ENCODE measurements around the gene CRELD2.
A peak's percentile ranks its signal among the peaks of the same experiment; 100 is the strongest.

Gene CRELD2, protein sequence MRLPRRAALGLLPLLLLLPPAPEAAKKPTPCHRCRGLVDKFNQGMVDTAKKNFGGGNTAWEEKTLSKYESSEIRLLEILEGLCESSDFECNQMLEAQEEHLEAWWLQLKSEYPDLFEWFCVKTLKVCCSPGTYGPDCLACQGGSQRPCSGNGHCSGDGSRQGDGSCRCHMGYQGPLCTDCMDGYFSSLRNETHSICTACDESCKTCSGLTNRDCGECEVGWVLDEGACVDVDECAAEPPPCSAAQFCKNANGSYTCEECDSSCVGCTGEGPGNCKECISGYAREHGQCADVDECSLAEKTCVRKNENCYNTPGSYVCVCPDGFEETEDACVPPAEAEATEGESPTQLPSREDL

DNA sequence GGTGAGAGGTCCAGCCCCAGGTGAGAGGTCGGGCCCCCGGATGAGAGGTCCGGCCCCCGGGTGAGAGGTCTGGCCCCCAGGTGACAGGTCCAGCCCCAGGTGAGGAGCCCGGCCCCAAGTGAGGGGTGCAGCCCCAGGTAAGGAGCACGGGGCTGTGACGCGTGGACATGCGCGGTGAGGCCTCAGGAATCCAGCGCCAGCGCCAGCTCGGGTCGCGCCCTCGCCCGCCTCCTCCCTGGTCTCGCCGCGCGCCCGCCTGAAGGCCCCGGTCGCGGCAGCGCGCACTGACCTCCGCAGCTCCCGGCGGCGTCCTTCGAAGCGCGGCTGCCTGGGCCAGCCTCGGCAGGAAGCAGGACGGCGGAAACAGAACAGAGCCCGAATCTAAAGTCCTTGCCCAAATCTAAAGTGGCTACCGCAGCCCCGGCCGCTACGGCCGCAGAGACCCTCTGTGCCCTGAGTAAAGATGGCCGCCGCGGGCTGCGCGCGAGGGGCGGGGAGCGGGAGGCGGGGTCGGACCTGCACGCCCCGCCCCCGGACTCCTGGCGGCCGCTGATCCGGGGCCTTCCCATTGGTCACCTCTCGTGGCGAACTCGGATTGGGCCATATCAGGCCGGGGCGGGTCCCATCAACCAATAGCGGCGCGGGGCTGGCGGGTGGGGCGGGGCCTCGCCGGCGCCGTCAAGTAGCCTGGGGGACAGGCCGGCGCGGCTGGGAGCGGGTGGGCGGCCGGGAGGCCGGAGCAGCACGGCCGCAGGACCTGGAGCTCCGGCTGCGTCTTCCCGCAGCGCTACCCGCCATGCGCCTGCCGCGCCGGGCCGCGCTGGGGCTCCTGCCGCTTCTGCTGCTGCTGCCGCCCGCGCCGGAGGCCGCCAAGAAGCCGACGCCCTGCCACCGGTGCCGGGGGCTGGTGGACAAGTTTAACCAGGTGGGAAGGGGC lies at the start of gene CRELD2, which contains the start of gene ALG12:
CRELD2 (plus strand) TSS at position 661 of the 937 bp plus-strand sequence; CDS start at position 797, 136 bp downstream.
ALG12 (minus strand) TSS at position 465 of the 937 bp plus-strand sequence. CDS start 4,673 bp downstream, outside the sequence.
- peak; percentile 96 for DNase-seq

DNA sequence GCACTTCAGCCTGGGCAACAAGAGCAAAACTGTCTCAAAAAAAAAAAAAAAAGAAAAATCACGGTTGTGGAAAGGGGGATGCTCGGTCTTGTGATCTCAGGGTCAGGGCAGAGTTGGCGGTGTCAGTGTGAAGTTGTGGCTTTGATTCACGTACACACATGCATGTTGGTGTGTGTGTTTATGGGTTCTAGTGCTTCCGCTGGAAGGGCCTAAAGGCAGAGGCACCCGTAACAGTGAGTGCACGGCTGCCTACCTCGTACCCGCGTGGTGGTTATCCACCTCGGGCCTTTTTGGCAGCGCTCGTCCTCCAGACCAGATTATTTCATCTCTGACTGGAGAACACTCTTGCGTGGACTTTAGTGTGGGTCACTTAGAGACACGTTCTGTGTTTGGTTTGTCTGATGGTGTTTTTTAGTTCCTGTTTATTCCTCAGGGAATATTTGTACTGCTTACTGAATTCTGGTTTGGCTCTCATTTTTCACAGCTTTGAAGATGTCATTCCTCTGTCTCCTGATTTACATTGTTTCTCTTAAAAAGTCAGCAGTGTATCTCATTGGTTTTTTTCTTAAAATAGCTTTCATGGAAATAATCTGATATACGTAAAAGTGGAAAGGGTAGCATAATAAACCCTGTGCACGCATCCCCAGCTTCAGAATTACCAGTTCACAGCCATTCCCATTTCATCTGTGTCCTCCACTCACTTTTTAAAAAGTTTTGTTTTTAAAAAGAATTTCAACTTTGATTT lies 49.2 kb upstream of the CRELD2 start:
- no peak for DNase-seq

DNA sequence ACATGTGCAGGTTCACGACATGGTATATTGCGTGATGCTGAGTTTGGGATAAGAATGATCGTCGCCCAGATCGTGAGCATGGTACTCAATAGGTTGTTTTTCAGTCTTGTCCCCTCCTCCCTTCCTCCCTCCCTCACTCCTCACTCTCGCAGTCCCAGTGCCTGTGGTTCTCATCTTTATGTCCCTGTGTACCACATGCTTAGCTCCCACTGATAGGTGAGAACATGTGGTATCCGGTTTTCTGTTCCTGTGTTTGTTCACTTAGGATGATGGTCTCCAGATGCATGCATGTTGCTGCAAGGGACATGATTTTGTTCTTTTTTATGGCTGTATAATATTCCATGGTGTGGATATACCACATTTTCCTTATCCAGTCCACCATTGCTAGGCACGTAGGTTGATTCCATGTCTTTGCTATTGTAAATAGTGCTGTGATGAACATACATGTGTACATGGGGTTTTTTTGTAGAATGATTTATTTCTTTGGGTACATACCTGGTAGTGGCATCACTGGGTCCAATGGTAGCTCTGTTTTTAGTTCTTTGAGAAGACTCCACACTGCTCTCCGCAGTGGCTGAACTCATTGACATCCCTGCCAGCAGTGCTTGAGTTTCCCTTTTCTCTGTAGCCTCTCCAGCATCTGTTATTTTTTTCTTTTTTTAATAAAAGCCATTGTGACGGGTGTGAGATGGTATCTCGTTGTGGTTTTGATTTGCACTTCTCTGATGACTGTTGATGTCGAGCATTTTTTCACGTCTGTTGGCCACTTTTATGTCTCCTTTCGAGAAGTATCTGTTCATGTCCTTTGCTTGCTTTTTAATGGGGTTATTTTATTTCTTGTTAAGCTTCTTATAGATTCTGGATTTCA lies 48.4 kb upstream of the CRELD2 start:
- peak; percentile 22 for DNase-seq

DNA sequence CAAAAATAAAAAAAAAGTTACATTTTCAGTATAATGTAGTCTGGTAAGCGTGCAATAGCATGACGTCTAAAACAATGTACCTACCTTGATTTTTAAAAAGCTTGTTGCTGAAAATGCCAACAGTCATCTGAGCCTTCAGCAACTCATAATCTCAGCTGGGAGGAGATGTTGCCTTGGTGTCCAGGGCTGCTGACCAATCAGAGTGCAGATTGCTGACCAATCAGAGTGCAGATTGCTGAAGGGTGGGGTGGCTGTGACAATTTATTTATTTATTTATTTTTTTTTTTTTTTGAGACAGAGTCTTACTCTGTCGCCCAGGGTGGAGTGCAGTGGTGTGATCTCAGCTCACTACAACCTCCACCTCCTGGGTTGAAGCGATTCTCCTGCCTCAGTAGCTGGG lies 47.0 kb upstream of the CRELD2 start:
- no peak for DNase-seq

DNA sequence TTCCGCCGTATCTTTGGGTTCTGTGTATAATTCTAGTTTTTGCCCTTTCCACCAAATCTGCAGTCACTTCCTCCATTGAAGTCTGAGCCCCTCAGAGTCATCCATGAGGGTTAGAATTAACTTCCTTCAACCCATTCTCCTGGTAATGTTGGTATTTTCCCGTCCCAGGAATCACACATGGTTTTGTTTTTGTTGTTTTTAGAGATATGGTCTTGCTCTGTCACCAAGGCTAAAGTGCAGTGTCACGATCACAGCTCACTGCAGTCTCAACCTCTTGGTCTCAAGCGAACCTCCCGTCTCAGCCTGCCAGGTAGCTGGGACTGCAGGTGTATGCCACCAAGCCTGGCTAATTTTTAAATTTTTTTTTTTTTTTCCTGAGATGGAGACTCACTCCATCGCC lies 46.1 kb upstream of the CRELD2 start:
- DNase-seq = no peak

DNA sequence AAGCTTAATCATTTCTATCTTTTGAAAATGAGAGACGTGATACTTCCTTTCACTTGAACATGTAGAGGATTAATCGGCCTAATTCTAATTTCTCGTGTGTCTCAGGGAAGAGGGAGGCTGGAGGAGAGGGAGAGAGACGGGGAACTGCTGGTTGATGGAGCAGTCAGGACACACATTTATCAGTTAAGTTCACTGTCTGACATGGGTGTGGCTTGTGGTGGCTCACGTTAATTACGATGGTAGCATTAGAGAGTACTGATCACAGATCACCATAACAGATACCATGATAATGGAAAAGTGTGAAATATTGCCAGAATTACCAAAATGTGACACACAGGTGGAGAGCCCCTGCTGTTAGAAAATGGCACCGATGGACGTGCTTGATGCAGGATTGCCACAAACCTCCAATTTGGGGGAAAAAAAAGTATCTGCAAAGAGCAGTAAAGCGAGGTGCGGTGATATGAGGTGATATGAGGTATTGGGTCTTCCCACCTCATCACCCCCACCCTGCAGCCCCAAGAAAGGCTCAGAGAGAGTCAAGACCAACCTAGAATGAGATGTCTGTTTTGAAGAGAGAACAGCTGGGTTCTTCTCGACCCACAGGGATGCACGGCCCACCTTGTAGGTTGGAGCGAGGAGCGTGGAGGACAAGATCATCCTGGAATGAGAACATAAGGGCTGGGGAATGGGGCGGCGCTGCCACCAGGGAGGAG lies 45.0 kb upstream of the CRELD2 start:
- DNase-seq = no peak

DNA sequence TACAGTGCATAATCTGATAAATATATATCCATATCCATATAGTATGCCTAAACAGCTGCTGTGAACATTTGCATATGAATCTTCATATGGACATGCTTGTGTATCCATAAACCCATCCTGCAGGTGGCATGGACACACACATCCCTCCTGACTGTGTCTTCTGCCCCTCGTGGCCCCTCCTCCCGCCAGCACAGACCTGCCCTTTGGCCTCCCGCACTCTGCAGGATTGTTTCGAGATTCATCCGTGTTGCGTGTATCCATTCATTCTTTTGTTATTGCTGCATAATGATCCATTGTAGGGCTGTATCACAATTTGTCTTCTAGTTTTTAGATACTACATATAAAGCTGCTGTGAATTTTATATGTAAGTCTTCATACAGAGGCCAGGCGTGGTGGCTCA lies 40.8 kb upstream of the CRELD2 start:
- DNase-seq = no peak

DNA sequence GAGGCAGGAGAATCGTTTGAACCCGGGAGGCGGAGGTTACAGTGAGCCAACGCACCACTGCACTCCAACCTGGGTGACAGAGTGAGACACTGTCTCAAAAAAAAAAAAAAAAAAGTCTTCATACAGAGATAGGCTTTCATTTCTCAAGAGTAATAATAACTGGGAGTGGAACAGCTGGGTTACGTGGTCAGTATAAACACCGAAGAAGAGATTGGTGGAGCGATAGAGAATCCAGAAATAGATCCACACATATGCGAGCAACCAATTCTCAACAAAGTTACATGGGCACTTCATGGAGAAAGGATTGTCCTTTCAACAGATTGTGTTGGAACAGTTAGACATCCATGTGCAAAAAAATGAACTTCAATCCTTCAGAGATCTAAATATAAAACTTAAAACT lies 40.2 kb upstream of the CRELD2 start:
- no peak for DNase-seq

DNA sequence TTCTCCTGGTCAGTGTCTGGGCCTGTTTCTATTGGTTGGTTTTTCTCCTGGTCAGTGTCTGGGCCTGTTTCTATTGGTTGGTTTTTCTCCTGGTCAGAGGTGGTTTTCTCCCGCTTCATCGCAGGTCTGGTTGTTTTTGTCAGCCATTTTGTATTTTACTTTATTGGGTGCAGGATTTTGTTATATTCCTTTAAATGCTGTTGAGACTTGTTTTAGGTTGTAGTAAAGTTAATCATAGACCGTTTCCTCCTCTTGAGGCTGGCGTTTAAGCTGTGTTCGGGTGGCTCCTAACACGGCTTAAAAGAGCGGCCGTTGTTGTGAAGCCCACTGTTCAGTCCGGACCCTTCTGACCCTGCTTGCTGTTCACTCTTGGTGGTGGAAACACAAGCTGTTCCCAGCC lies 38.6 kb upstream of the CRELD2 start:
- no peak for DNase-seq

DNA sequence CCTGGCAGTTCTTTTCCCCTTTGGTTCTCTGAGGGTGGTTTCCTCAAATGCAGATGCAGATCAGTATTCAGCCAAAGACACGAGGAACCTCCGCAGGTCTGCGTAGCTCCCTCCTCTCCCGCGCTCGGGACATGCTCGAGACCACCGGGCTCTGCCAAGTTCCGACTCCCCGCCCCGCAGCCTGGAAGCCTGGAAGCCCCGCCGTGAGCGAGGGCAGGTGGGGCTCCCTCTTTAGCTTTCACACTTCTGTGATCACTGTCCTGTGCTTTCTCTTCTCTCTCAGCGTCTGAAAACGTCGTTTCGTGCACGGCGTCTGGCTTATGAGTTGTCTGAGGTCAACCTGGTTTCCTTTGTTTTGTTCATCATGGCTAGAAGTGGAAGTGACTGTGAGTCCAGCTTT lies 38.2 kb upstream of the CRELD2 start:
- no peak for DNase-seq

DNA sequence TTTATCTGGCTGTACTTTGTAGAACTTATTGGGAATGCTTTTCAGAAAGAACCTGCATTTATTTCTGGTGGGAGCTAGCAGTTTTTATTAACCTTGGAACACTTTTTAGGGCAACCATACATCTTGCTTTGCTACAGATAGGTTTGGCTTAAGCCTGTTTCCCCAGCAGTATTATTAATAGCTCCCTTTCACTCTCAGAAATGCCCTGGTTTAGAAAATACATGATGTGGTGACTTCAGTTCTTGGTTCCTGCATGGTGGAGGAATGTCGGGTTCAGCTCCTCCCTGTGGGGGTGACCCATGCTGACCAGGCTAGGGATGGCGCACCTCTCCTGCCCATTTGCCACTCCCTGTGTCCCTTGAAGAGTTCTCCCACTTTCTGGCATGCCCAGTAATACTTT lies 36.6 kb upstream of the CRELD2 start:
- no peak for DNase-seq

DNA sequence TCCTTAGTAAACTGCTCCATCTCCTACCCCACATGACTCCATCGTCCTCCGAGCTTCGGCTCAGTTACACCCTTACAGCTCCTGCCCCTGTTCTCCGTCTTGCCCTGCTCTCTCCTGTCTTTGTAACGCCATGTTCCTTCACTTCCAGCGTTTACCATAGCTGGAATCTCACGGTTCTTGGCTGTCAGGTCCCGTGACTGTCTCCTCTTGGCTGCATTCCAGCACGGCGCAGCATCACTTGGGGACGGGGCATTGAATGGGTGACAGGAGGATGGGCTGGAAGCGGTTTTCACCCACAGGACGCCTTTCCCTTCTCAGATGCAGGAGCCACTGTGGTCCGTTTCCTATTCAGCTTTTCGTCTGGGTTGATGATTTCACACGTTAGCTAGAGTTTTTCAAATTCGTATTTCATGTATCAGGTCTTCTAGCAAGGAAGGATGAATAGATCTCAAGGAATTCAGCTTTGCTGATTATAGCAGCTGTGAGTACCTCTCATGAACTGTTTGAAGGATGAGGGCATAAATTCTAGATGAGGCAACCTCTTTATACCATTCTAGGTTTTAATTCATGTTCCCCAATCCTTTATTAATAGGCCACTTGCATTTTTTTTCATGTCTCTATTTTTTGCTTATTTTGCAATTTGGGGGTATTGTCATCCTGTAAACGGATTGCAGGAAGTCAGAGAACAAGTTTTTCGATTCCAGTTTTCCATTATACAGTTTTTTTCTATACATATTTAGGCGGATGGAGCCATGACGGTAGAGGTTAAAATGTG lies 35.7 kb upstream of the CRELD2 start:
- DNase-seq = no peak

DNA sequence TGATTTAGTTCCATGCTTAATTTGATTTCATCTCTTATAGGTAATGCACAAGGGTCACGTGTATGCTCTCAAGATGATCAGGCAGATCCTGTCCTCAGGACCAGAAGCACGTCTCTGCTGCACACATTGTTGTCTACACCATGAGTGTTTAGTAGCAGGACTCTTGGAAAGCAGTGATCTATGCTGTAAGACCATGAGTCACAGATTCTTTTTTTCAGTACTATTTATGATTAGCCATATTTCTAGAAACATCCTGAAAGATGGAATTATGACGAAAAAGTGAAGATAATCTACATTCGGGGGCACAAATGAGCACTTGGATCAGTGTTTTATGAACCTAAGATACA lies 35.2 kb upstream of the CRELD2 start:
- no peak for DNase-seq

DNA sequence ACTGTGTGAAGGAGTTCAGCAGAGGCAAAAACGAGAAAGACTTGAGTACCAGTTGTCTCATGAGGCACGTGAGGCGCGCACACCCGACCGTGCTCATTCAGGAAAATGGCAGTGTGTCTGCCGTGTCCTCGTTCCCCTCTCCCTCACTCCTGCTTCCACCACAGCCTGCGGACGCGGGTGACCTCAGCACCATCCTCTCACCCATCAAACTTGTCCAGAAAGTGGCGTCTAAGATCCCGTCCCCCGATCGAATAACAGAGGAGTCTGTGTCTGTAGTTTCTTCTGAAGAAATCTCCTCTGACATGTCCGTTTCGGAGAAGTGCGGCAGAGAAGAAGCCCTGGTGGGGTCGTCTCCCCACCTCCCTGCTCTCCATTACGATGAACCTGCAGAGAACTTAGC lies 34.4 kb upstream of the CRELD2 start:
- no peak for DNase-seq

DNA sequence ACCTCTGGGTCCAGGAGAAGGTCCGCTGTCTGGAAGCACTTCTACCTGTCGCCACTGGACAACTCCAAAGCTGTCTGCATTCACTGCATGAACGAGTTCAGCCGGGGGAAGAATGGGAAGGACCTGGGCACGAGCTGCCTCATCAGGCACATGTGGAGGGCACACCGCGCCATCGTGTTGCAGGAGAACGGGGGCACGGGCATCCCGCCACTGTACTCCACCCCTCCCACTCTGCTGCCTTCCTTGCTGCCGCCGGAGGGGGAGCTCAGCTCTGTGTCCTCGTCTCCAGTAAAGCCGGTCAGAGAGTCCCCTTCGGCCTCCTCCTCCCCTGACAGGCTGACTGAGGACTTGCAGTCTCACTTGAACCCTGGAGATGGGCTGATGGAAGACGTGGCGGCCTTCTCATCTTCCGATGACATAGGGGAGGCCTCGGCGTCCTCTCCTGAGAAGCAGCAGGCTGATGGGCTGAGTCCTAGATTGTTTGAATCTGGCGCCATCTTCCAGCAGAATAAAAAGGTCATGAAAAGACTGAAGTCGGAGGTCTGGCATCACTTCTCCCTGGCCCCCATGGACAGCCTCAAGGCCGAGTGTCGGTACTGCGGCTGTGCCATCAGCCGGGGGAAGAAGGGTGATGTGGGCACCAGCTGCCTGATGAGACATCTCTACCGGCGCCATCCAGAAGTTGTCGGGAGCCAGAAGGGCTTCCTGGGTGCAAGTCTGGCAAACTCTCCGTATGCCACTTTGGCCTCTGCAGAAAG lies 33.8 kb upstream of the CRELD2 start:
- DNase-seq = no peak

DNA sequence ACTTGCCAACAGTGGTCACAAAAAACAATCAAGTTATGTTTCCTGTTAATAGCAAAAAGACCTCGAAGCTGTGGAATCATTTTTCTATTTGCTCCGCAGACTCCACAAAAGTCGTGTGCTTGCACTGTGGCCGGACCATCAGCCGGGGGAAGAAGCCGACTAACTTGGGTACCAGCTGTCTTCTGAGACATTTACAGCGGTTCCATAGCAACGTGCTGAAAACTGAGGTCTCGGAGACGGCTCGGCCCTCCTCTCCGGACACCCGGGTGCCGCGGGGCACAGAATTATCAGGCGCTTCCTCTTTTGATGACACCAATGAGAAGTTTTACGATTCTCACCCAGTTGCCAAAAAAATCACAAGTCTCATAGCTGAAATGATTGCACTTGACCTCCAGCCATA lies 33.2 kb upstream of the CRELD2 start:
- DNase-seq = no peak

DNA sequence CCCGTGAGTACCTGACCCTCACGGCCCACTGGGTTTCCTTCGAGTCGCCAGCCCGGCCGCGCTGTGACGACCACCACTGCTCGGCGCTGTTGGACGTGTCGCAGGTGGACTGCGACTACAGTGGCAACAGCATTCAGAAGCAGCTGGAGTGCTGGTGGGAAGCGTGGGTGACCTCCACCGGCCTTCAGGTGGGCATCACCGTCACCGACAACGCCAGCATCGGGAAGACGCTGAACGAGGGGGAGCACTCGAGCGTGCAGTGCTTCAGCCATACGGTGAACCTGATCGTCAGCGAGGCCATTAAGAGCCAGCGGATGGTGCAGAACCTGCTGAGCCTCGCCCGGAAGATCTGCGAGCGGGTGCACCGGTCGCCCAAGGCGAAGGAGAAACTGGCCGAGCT lies 32.6 kb upstream of the CRELD2 start:
- no peak for DNase-seq

DNA sequence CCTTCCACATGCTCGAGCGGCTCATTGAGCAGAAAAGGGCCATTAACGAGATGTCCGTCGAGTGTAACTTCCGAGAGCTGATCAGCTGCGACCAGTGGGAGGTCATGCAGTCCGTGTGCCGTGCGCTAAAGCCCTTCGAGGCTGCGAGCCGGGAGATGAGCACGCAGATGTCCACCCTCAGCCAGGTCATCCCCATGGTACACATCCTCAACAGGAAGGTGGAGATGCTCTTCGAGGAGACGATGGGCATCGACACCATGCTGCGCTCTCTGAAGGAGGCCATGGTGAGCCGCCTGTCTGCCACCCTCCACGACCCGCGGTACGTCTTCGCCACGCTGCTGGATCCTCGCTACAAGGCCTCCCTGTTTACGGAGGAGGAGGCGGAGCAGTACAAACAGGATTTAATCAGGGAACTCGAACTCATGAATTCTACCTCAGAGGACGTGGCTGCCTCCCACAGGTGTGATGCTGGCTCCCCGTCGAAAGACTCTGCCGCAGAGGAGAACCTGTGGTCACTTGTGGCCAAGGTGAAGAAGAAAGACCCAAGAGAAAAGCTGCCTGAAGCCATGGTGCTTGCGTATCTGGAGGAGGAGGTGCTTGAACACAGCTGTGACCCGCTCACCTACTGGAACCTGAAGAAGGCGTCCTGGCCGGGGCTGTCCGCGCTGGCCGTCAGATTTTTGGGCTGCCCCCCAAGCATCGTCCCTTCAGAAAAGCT lies 31.9 kb upstream of the CRELD2 start:
- no peak for DNase-seq

DNA sequence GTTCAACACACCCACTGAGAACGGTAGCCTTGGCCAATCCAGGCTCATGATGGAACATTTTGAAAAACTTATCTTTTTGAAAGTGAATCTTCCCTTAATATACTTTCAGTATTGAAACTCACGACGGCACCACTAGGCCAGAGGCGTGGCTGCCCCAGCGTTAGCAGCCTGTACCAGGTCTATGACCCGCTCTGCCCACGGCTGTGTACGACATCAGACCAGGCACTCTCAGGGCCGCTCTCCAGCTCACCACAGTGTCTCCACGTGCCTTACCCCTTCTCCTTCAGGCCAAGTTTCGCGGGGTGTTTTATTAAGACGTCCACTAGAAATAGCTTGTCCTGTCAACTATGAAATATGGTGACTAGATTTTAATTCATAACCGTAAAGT lies 31.4 kb upstream of the CRELD2 start:
- no peak for DNase-seq
